ENCODE results near the gene FAM20C.

- TF ChIP-seq CTCF (conservative IDR thresholded peaks at IDR 0.05; ENCODE audit: low read depth, low read length): no peak
- no peak for TF ChIP-seq EZH2 (IDR thresholded peaks at IDR 0.05; ENCODE audit: borderline replicate concordance, low read depth, low read length, poor library complexity, severe bottlenecking)
Observed at GRCh38 chr7:276230-276835, 84.0 kb downstream of the FAM20C start.

Data from A673 (cell line).